GM12872 (cell line): Measurements from ENCODE around the gene CCDC107.

Experiments
- TF ChIP-seq, protein P1 (sequence below): IDR thresholded peaks from 3 replicates; pipeline ENCODE4 v1.5.1; 2011; ENCODE audit warnings: low read depth, mild to moderate bottlenecking, low read length, moderate library complexity; ENCODE audit not compliant: insufficient read depth

Gene CCDC107

DNA sequence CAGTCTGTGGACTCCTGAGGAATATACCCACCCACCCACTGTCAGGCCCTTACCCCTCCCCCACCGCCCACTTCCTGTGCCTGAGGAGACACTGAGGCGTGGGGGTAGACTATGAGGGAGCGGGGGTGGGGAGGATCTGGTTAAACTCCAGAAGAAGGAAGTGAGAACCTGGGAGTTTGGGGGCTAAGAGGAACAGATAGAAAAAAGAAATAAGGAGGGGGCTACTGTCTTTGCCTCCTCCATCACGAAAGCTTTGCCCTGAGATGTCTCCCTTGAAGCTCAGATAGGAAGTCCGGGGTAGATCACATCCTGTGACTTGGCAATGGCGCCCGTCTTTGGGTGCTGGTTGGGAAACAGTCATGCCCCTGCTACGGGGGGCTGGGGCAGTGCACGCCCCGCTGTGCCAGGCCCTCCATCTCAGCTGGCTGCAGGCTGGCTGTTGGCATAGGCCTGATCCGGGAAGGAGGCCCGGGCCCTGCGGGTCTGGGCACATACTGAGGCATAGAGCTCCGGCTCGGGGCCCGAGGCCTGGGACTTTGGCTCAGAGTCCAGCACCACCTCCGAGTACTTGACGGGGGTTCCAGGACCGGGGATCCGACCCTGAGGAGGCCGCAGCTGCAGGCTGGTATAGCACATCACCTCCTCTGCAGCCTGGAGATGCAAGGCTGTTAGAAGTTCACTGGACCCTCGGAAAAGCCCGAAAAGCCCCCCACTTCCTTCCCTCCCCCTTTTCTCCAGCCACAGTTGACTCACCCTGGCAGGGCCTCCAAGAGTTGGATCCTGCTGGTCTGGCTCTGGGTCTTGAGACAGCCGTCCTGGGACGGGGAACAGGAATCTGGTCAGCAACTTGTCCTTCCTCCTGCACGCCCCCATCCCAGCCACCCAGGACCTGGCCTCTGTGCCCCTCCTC, 8.4 kb upstream of the CCDC107 start:
- TF ChIP-seq, protein P1, sequence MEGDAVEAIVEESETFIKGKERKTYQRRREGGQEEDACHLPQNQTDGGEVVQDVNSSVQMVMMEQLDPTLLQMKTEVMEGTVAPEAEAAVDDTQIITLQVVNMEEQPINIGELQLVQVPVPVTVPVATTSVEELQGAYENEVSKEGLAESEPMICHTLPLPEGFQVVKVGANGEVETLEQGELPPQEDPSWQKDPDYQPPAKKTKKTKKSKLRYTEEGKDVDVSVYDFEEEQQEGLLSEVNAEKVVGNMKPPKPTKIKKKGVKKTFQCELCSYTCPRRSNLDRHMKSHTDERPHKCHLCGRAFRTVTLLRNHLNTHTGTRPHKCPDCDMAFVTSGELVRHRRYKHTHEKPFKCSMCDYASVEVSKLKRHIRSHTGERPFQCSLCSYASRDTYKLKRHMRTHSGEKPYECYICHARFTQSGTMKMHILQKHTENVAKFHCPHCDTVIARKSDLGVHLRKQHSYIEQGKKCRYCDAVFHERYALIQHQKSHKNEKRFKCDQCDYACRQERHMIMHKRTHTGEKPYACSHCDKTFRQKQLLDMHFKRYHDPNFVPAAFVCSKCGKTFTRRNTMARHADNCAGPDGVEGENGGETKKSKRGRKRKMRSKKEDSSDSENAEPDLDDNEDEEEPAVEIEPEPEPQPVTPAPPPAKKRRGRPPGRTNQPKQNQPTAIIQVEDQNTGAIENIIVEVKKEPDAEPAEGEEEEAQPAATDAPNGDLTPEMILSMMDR = no peak

DNA sequence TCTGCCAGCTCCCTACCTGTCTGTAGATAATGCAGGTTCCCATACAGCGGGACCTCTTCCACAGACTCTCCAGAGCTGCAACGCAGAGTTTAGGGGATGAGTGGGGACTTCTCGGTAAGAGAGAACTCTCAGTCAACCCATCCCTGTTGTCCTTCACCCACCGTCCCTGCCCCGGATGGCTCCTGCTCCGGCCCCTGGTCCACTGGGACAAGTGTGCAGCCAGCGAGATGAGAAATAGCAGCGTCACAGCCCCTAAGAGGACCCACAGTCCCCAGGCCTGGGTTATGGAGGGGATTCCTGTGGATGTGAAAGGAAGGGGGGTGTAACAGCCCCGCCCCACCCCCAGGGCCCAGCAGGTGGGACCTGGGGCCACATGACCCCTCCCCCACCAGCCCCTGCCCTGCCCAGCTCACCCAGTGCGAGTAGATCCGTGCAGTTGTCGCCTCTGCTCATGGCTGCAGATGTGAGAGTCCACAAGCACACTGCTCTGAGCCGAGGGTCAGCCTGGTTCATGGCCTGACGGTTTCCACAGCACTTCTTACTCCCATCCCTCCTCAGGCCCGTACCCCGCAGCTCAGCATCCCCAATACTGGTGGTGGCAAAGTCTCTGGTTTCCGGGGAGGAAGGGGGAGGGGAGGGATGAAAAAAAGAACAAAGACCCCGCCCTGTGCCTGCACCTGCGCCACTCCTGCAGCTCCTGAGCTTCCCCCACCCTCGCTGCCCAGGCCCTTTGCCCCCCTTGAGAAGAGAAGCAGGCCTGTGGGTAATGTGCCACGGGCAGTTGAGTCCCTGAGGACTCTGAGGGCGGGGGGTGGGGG, 7.5 kb upstream of the CCDC107 start, which contains the start of gene SIT1:
TSS of gene SIT1 (minus strand) at position 591 of the 818 bp plus-strand sequence. CDS start at position 513, 78 bp downstream.
- TF ChIP-seq, protein P1 = no peak

DNA sequence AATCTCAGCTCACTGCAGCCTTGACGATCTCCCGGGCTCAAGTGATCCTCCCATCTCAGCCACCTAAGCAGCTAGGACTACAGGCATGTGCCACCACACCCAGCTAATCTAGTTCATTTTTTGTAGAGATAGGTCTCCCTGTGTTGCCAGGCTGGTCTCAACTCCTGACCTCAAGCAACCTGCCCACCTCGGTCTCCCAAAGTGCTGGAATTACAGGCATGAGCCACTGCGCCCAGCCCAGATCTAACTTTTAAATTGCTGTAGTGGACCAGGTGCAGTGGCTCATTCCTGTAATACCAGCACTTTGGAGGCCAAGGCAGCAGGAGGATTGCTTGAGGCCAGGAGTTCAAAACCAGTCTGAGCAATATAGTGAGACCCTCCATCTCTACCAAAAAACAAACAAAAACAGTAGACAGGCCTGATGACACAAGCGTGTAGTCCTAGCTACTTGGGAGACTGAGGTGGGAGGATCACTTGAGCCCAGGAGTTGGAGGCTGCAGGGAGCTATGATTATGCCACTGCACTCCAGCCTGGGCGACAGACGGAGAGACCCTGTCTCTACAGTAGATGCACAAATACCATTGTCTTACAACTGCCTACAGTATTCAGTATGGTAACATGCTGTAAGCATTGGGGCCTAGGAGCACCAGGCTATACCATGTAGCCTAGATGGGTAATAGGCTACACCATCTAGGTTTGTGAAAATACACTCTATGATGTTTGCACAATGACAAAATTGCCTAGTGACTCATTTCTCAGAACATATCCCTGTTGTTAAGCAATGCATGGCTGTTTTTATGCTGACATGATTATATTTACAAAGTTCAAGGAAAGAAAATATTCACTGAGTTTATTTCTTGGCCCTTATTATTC, 5.9 kb upstream of the CCDC107 start:
- TF ChIP-seq, protein P1 = no peak

DNA sequence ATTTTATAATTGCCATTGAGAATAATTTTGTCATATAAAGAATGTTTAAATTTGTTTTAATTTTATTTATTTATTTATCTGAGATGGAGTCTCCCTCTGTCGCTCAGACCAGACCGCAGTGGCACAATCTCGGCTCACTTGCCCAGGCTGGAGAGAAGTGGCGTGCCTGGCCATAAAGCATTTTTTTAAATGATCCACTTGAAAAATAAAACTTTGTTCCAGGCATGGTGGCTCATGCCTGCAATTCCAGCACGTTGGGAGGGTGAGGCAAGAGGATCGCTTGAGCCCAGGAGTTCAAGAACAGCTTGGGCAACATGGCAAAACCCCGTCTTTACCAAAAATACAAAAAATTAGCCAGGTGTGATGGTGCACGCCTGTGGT, 5.3 kb upstream of the CCDC107 start:
- TF ChIP-seq, protein P1 = no peak

DNA sequence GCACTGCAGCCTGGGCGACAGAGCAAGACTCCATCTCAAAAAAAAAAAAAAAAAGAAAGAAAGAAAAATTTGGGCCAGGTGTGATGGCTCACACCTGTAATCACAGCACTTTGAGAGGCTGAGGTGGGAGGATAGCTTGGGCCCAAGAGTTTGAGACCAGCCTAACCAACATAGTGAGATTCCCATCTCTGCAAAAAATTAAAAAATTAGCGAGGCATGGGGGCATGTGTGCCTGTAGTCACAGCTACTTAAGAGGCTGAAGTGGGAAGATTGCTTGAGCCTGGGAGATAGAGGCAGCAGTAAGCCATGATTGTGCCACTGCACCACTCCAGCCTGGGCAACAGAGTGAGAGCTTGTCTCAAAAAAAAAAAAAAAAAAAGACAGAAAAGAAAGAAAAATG, 4.5 kb upstream of the CCDC107 start:
- TF ChIP-seq, protein P1 = no peak

DNA sequence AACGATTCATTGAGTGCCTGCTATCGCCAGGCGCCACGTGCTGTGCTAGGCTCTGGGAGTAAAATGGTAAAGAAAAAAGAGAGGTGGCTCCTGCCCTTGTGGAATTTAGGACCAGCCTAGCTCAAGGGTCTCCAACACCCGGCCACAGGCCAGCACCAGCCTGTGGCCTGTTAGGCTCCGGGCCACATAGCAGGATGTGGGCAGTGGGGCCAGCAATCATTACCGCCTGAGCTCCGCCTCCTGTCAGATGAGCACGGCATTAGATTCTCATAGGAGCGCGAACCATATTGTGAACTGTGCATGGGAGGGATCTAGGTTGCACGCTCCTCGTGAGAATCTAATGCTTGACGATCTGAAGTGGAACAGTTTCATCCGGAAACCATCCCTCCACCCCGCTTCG, 1.7 kb upstream of the CCDC107 start:
- TF ChIP-seq, protein P1 = no peak
